Measurements from ENCODE around the gene SLC6A2.

The SLC6A2 gene

DNA sequence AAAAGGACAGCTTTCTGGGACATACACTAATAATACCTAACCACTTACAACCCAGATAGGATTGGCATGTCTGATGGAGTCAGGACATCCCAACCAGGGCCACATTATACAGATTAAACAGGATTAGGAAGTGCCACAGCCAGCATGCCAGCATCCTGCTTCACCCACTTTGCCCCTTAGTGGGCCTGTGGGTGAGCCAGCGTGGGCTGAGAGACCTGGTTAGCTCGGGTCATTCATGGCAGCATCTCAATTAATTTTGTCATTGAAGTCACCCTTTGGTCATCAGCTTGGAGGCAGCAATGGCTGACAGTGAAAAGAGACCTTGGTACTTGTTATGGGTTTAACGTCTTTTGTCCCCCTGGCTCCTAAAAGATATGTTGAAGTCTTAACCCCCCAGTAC is 29.9 kb upstream of the SLC6A2 start:
- TF ChIP-seq FOXM1 (IDR thresholded peaks at IDR 0.05; ENCODE audit: borderline replicate concordance, low read depth) (no peak), EGR1 (IDR thresholded peaks at IDR 0.05) (no peak), EP300 (IDR thresholded peaks at IDR 0.05; ENCODE audit: borderline replicate concordance) (no peak), YY1 (IDR thresholded peaks at IDR 0.05; ENCODE audit: low read depth) (no peak), ZBTB7A (IDR thresholded peaks at IDR 0.05; ENCODE audit: low read depth) (no peak), RAD21 (IDR thresholded peaks at IDR 0.05; ENCODE audit: low read depth) (no peak), TCF12 (IDR thresholded peaks at IDR 0.05; ENCODE audit: low read depth) (no peak), TAF1 (IDR thresholded peaks at IDR 0.05; ENCODE audit: low read depth) (no peak), CEBPB (IDR thresholded peaks at IDR 0.05) (no peak), TEAD4 (IDR thresholded peaks at IDR 0.05) (no peak), CREB1 (IDR thresholded peaks at IDR 0.05; ENCODE audit: low read depth) (no peak), NFIC (IDR thresholded peaks at IDR 0.05) (no peak)
- TF ChIP-seq, protein P1, sequence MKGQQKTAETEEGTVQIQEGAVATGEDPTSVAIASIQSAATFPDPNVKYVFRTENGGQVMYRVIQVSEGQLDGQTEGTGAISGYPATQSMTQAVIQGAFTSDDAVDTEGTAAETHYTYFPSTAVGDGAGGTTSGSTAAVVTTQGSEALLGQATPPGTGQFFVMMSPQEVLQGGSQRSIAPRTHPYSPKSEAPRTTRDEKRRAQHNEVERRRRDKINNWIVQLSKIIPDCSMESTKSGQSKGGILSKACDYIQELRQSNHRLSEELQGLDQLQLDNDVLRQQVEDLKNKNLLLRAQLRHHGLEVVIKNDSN (IDR thresholded peaks at IDR 0.05) = no peak
- TF ChIP-seq, protein P2, sequence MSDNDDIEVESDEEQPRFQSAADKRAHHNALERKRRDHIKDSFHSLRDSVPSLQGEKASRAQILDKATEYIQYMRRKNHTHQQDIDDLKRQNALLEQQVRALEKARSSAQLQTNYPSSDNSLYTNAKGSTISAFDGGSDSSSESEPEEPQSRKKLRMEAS (IDR thresholded peaks at IDR 0.05) = no peak
- TF ChIP-seq, protein P3, sequence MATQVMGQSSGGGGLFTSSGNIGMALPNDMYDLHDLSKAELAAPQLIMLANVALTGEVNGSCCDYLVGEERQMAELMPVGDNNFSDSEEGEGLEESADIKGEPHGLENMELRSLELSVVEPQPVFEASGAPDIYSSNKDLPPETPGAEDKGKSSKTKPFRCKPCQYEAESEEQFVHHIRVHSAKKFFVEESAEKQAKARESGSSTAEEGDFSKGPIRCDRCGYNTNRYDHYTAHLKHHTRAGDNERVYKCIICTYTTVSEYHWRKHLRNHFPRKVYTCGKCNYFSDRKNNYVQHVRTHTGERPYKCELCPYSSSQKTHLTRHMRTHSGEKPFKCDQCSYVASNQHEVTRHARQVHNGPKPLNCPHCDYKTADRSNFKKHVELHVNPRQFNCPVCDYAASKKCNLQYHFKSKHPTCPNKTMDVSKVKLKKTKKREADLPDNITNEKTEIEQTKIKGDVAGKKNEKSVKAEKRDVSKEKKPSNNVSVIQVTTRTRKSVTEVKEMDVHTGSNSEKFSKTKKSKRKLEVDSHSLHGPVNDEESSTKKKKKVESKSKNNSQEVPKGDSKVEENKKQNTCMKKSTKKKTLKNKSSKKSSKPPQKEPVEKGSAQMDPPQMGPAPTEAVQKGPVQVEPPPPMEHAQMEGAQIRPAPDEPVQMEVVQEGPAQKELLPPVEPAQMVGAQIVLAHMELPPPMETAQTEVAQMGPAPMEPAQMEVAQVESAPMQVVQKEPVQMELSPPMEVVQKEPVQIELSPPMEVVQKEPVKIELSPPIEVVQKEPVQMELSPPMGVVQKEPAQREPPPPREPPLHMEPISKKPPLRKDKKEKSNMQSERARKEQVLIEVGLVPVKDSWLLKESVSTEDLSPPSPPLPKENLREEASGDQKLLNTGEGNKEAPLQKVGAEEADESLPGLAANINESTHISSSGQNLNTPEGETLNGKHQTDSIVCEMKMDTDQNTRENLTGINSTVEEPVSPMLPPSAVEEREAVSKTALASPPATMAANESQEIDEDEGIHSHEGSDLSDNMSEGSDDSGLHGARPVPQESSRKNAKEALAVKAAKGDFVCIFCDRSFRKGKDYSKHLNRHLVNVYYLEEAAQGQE (IDR thresholded peaks at IDR 0.05; ENCODE audit: low read depth) = no peak

- TF ChIP-seq, protein P1 (IDR thresholded peaks at IDR 0.05) = no peak
- TF ChIP-seq NFIC (IDR thresholded peaks at IDR 0.05) (no peak), EGR1 (IDR thresholded peaks at IDR 0.05) (no peak)
- TF ChIP-seq, protein P3 (IDR thresholded peaks at IDR 0.05; ENCODE audit: low read depth) = no peak
Measured at GRCh38 chr16:55628306-55628968, 27.4 kb upstream of the SLC6A2 start.

- TF ChIP-seq EGR1 (IDR thresholded peaks at IDR 0.05) (no peak), FOXM1 (IDR thresholded peaks at IDR 0.05; ENCODE audit: borderline replicate concordance, low read depth) (no peak), CEBPB (IDR thresholded peaks at IDR 0.05) (no peak), TAF1 (IDR thresholded peaks at IDR 0.05; ENCODE audit: low read depth) (no peak), NFIC (IDR thresholded peaks at IDR 0.05) (no peak), TCF12 (IDR thresholded peaks at IDR 0.05; ENCODE audit: low read depth) (no peak), CREB1 (IDR thresholded peaks at IDR 0.05; ENCODE audit: low read depth) (no peak), EP300 (IDR thresholded peaks at IDR 0.05; ENCODE audit: borderline replicate concordance) (no peak), YY1 (IDR thresholded peaks at IDR 0.05; ENCODE audit: low read depth) (no peak), TEAD4 (IDR thresholded peaks at IDR 0.05) (no peak), ZBTB7A (IDR thresholded peaks at IDR 0.05; ENCODE audit: low read depth) (no peak), RAD21 (IDR thresholded peaks at IDR 0.05; ENCODE audit: low read depth) (no peak)
- TF ChIP-seq, protein P1 (IDR thresholded peaks at IDR 0.05) = no peak
- TF ChIP-seq, protein P3 (IDR thresholded peaks at IDR 0.05; ENCODE audit: low read depth) = no peak
Measured at GRCh38 chr16:55630774-55631173, 25.0 kb upstream of the SLC6A2 start.

GRCh38 chr16:55632259-55632658 is 23.5 kb upstream of the SLC6A2 start:
- no peak for TF ChIP-seq EGR1 (IDR thresholded peaks at IDR 0.05)
- TF ChIP-seq FOXM1 (IDR thresholded peaks at IDR 0.05; ENCODE audit: borderline replicate concordance, low read depth) = no peak
- TF ChIP-seq, protein P3 (IDR thresholded peaks at IDR 0.05; ENCODE audit: low read depth) = no peak
- no peak for TF ChIP-seq EP300 (IDR thresholded peaks at IDR 0.05; ENCODE audit: borderline replicate concordance)
- TF ChIP-seq, protein P1 (IDR thresholded peaks at IDR 0.05) = no peak
- no peak for TF ChIP-seq ZBTB7A (IDR thresholded peaks at IDR 0.05; ENCODE audit: low read depth)
- TF ChIP-seq YY1 (IDR thresholded peaks at IDR 0.05; ENCODE audit: low read depth) = no peak
- TF ChIP-seq, protein P2 (IDR thresholded peaks at IDR 0.05) = no peak
- no peak for TF ChIP-seq NFIC (IDR thresholded peaks at IDR 0.05)
- no peak for TF ChIP-seq TAF1 (IDR thresholded peaks at IDR 0.05; ENCODE audit: low read depth)
- TF ChIP-seq TEAD4 (IDR thresholded peaks at IDR 0.05) = no peak
- TF ChIP-seq RAD21 (IDR thresholded peaks at IDR 0.05; ENCODE audit: low read depth) = no peak
- no peak for TF ChIP-seq TCF12 (IDR thresholded peaks at IDR 0.05; ENCODE audit: low read depth)
- no peak for TF ChIP-seq CEBPB (IDR thresholded peaks at IDR 0.05)
- TF ChIP-seq CREB1 (IDR thresholded peaks at IDR 0.05; ENCODE audit: low read depth) = no peak
